Camera-type eye (tissue), 1 donor: Measurements from ENCODE around the gene KRTAP13-3. TPM values are rescaled to one million over a fixed set of nuclear protein-coding genes. Genes with fewer than 3 reads are reported as not detected.

Source experiments
- total RNA-seq: library from RNA; depleted of rRNA; stranded (reverse); fragments of >200 nt; gene quantifications from one replicate; pipeline ENCODE4 v1.2.3, GENCODE V29; 2014

KRTAP13-3 gene
- total RNA-seq = not detected

GRCh38 chr21:30425826-30426225, at the start of gene KRTAP13-3:
KRTAP13-3 (minus strand) TSS chr21:30425926; CDS start chr21:30425912, 14 bp downstream.

GRCh38 chr21:30439975-30440374, 14.2 kb upstream of the KRTAP13-3 start, which contains the start of gene KRTAP15-1:
KRTAP15-1 (plus strand) TSS chr21:30440275; CDS start chr21:30440328, 53 bp downstream.

GRCh38 chr21:30430170-30430655, 4.5 kb upstream of the KRTAP13-3 start, which contains the start of gene KRTAP13-4:
KRTAP13-4 (plus strand) TSS chr21:30430220; CDS start chr21:30430276, 56 bp downstream.

GRCh38 chr21:30395731-30396130, 30.0 kb downstream of the KRTAP13-3 start, which contains the start of gene KRTAP13-1:
KRTAP13-1 (plus strand) TSS chr21:30396031; CDS start chr21:30396087, 56 bp downstream.

Other genes with a start within 250 kb of the KRTAP13-3 start
- 2.0 TPM for gene CLDN8, start 209.8 kb downstream of the KRTAP13-3 start, total RNA-seq
- not detected for gene KRTAP24-1, start 143.0 kb downstream of the KRTAP13-3 start, total RNA-seq
- gene KRTAP25-1, start 136.4 kb downstream of the KRTAP13-3 start, total RNA-seq = not detected
- not detected for gene KRTAP26-1, start 105.6 kb downstream of the KRTAP13-3 start, total RNA-seq
- gene KRTAP27-1, start 88.2 kb downstream of the KRTAP13-3 start, total RNA-seq = not detected
- gene KRTAP23-1, start 77.3 kb downstream of the KRTAP13-3 start, total RNA-seq = not detected
- not detected for gene KRTAP13-2, start 53.7 kb downstream of the KRTAP13-3 start, total RNA-seq
- not detected for gene KRTAP13-1, start 29.9 kb downstream of the KRTAP13-3 start, total RNA-seq
- not detected for gene KRTAP13-4, start 4.3 kb upstream of the KRTAP13-3 start, total RNA-seq
- gene KRTAP15-1, start 14.3 kb upstream of the KRTAP13-3 start, total RNA-seq = not detected
- not detected for gene KRTAP19-1, start 54.4 kb upstream of the KRTAP13-3 start, total RNA-seq
- not detected for gene KRTAP19-2, start 61.5 kb upstream of the KRTAP13-3 start, total RNA-seq
- not detected for gene KRTAP19-3, start 66.1 kb upstream of the KRTAP13-3 start, total RNA-seq
- gene KRTAP19-4, start 71.2 kb upstream of the KRTAP13-3 start, total RNA-seq = not detected
- gene KRTAP19-5, start 76.2 kb upstream of the KRTAP13-3 start, total RNA-seq = not detected
- gene KRTAP19-6, start 115.9 kb upstream of the KRTAP13-3 start, total RNA-seq = not detected
- gene KRTAP19-7, start 135.4 kb upstream of the KRTAP13-3 start, total RNA-seq = not detected
- not detected for gene KRTAP22-2, start 164.5 kb upstream of the KRTAP13-3 start, total RNA-seq
- not detected for gene KRTAP6-3, start 166.5 kb upstream of the KRTAP13-3 start, total RNA-seq
- not detected for gene KRTAP6-2, start 173.0 kb upstream of the KRTAP13-3 start, total RNA-seq
- not detected for gene KRTAP22-1, start 175.2 kb upstream of the KRTAP13-3 start, total RNA-seq
- gene KRTAP6-1, start 188.0 kb upstream of the KRTAP13-3 start, total RNA-seq = not detected
- gene KRTAP20-1, start 190.5 kb upstream of the KRTAP13-3 start, total RNA-seq = not detected
- not detected for gene KRTAP20-4, start 194.7 kb upstream of the KRTAP13-3 start, total RNA-seq
- not detected for gene KRTAP20-2, start 209.3 kb upstream of the KRTAP13-3 start, total RNA-seq
- not detected for gene KRTAP20-3, start 216.9 kb upstream of the KRTAP13-3 start, total RNA-seq